Activated CD4-positive, alpha-beta T cell treated with anti-CD3 and anti-CD28 coated beads, Interleukin-2, Interleukin-4, amounts not matched to agents 100 ng/mL and 50 ng/mL, durations not matched to agents 16 hours and 8 hours (primary cell): ENCODE data around the gene TRPC6.

Source experiments
- DNase-seq: peaks from one replicate; pipeline ENCODE4 v3.0.0-alpha.2; 2020; ENCODE audit warnings: low spot score

TRPC6 gene

GRCh38 chr11:101583251-101584128 lies at the start of gene TRPC6:
Gene TRPC6 (minus strand): TSS chr11:101584007. CDS start chr11:101583503, 504 bp downstream.
- DNase-seq = no peak

GRCh38 chr11:101620026-101620425 lies 36.2 kb upstream of the TRPC6 start:
- DNase-seq = no peak

GRCh38 chr11:101618709-101619108 lies 34.9 kb upstream of the TRPC6 start:
- no peak for DNase-seq

- no peak for DNase-seq
These were observed 34.0 kb upstream of the TRPC6 start for GRCh38 chr11:101617735-101618332.

GRCh38 chr11:101612481-101612880 lies 28.7 kb upstream of the TRPC6 start:
- no peak for DNase-seq

GRCh38 chr11:101600924-101601323 lies 17.1 kb upstream of the TRPC6 start:
- no peak for DNase-seq

GRCh38 chr11:101586965-101587364 lies 3.2 kb upstream of the TRPC6 start:
- DNase-seq = no peak

GRCh38 chr11:101584655-101585054 lies 848 bp upstream of the TRPC6 start:
- DNase-seq = no peak

GRCh38 chr11:101584129-101584515 lies 315 bp upstream of the TRPC6 start:
- no peak for DNase-seq

- DNase-seq = no peak
These were observed 887 bp downstream of the TRPC6 start for GRCh38 chr11:101582989-101583250.

- DNase-seq = no peak
These were observed 1.4 kb downstream of the TRPC6 start for GRCh38 chr11:101582236-101582988.

- DNase-seq = no peak
These were observed 6.3 kb downstream of the TRPC6 start for GRCh38 chr11:101577461-101577860.

GRCh38 chr11:101576456-101576855 lies 7.4 kb downstream of the TRPC6 start:
- no peak for DNase-seq

- no peak for DNase-seq
These were observed 8.9 kb downstream of the TRPC6 start for GRCh38 chr11:101574886-101575285.

- DNase-seq = no peak
These were observed 16.7 kb downstream of the TRPC6 start for GRCh38 chr11:101567071-101567470.

GRCh38 chr11:101566626-101567025 lies 17.2 kb downstream of the TRPC6 start:
- no peak for DNase-seq

GRCh38 chr11:101563166-101563565 lies 20.6 kb downstream of the TRPC6 start:
- no peak for DNase-seq

GRCh38 chr11:101555366-101555765 lies 28.4 kb downstream of the TRPC6 start:
- no peak for DNase-seq

- no peak for DNase-seq
These were observed 29.9 kb downstream of the TRPC6 start for GRCh38 chr11:101553891-101554292.

- no peak for DNase-seq
These were observed 30.9 kb downstream of the TRPC6 start for GRCh38 chr11:101552888-101553287.

- DNase-seq = no peak
These were observed 55.3 kb downstream of the TRPC6 start for GRCh38 chr11:101528541-101528940.

- no peak for DNase-seq
These were observed 60.1 kb downstream of the TRPC6 start for GRCh38 chr11:101523634-101524260.

GRCh38 chr11:101523193-101523592 lies 60.6 kb downstream of the TRPC6 start:
- no peak for DNase-seq
